ENCODE measurements around the gene ADARB1. TPM values are rescaled to one million over a fixed set of nuclear protein-coding genes. Genes with fewer than 3 reads are reported as not detected.

ADARB1 gene
- polyA plus RNA-seq, 1 donor (not counting 4 experiments of a cell fraction or from before 2014, with no cell fraction given): 13.0 TPM

GRCh38 chr21:45157932-45158331 is 83.6 kb downstream of the ADARB1 start:
- no peak for FAIRE-seq
- Histone ChIP-seq H2AFZ (ENCODE audit: control insufficient read depth, low read length) (no peak overlapping the region), H3K9me3 (ENCODE audit: control insufficient read depth, low read depth, low read length) (no peaks in the 10 kb centered on the region), H3K4me2 (ENCODE audit: control insufficient read depth, extremely low read depth, insufficient read depth, low read depth, low read length) (no peak overlapping the region), H3K27me3 (ENCODE audit: control insufficient read depth, extremely low read depth, insufficient read depth, low read length) (no peaks in the 10 kb centered on the region), H3K4me3 (ENCODE audit: control insufficient read depth in 2 of 3, extremely low read depth in 1 of 3, insufficient read depth in 2 of 3, low read depth in 1 of 3, low read length in 3 of 3) (no peak overlapping the region), H3K4me1 (ENCODE audit: control insufficient read depth, extremely low read depth, insufficient read depth, low read length) (peaks cover 3% of the 10 kb centered on the region), H3K36me3 (ENCODE audit: control insufficient read depth in 2 of 2, extremely low read depth in 1 of 2, insufficient read depth in 2 of 2, low read length in 2 of 2) (peaks cover 0 to 10% of the 10 kb centered on the region in 2 experiments), H3K9me1 (ENCODE audit: control insufficient read depth, extremely low read depth, insufficient read depth, low read length) (peaks cover 2% of the 10 kb centered on the region), H3K9ac (ENCODE audit: control insufficient read depth, extremely low read depth, insufficient read depth, low read length) (no peak overlapping the region), H3K27ac (ENCODE audit: control insufficient read depth, insufficient read depth, low read length) (no peak overlapping the region), H3K79me2 (ENCODE audit: control insufficient read depth, insufficient read depth, low read length) (no peaks in the 10 kb centered on the region), H4K20me1 (ENCODE audit: control insufficient read depth, extremely low read depth, insufficient read depth, low read length) (no peaks in the 10 kb centered on the region)
- TF ChIP-seq CTCF (optimal IDR thresholded peaks at IDR 0.05 in 1 of 3, IDR thresholded peaks at IDR 0.05 in 1 of 3, conservative IDR thresholded peaks at IDR 0.05 in 1 of 3; ENCODE audit: extremely low read depth in 1 of 3, insufficient read depth in 2 of 3, low read length in 3 of 3) (no peak), EZH2 (IDR thresholded peaks at IDR 0.05; ENCODE audit: low read length) (no peak)
- dilution Hi-C loops (cut with MboI; ENCODE audit: extremely low pct_ligation_motif_present, low sequenced_read_pairs): no loop called here
- DNase-seq (ENCODE audit: low read depth, low spot score): no peak

- Histone ChIP-seq H3K27ac (ENCODE audit: control insufficient read depth, insufficient read depth, low read length) (no peak overlapping the region), H3K4me1 (ENCODE audit: control insufficient read depth, extremely low read depth, insufficient read depth, low read length) (peaks cover 3% of the 10 kb centered on the region), H4K20me1 (ENCODE audit: control insufficient read depth, extremely low read depth, insufficient read depth, low read length) (no peaks in the 10 kb centered on the region), H3K27me3 (ENCODE audit: control insufficient read depth, extremely low read depth, insufficient read depth, low read length) (no peaks in the 10 kb centered on the region), H3K4me3 (ENCODE audit: control insufficient read depth in 2 of 3, extremely low read depth in 1 of 3, insufficient read depth in 2 of 3, low read depth in 1 of 3, low read length in 3 of 3) (no peak overlapping the region), H3K79me2 (ENCODE audit: control insufficient read depth, insufficient read depth, low read length) (no peaks in the 10 kb centered on the region), H3K36me3 (ENCODE audit: control insufficient read depth in 2 of 2, extremely low read depth in 1 of 2, insufficient read depth in 2 of 2, low read length in 2 of 2) (peaks cover 0 to 10% of the 10 kb centered on the region in 2 experiments), H2AFZ (ENCODE audit: control insufficient read depth, low read length) (no peak overlapping the region), H3K9ac (ENCODE audit: control insufficient read depth, extremely low read depth, insufficient read depth, low read length) (no peak overlapping the region), H3K9me3 (ENCODE audit: control insufficient read depth, low read depth, low read length) (no peaks in the 10 kb centered on the region), H3K4me2 (ENCODE audit: control insufficient read depth, extremely low read depth, insufficient read depth, low read depth, low read length) (no peak overlapping the region), H3K9me1 (ENCODE audit: control insufficient read depth, extremely low read depth, insufficient read depth, low read length) (peaks cover 2% of the 10 kb centered on the region)
- FAIRE-seq (no peak), DNase-seq (ENCODE audit: low read depth, low spot score) (no peak)
- dilution Hi-C loops (cut with MboI; ENCODE audit: extremely low pct_ligation_motif_present, low sequenced_read_pairs): no loop called here
- no peak for TF ChIP-seq CTCF (optimal IDR thresholded peaks at IDR 0.05 in 1 of 3, IDR thresholded peaks at IDR 0.05 in 1 of 3, conservative IDR thresholded peaks at IDR 0.05 in 1 of 3; ENCODE audit: extremely low read depth in 1 of 3, insufficient read depth in 2 of 3, low read length in 3 of 3)
- TF ChIP-seq EZH2 (IDR thresholded peaks at IDR 0.05; ENCODE audit: low read length): no peak
Observed at GRCh38 chr21:45158491-45159423, 84.4 kb downstream of the ADARB1 start.
